Endodermal cell (in vitro differentiated cells): ENCODE results near the gene TNFAIP3. TPM values are rescaled to one million over a fixed set of nuclear protein-coding genes. Genes with fewer than 3 reads are reported as not detected.

ENCODE experiments used
- DNase-seq: peaks from one replicate; pipeline ENCODE4 v3.0.0-alpha.2; 2017
- H3K27ac ChIP-seq: 2 replicates; pipeline ENCODE4 v1.5.1; 2013; ENCODE audit warnings: mild to moderate bottlenecking, low read depth, low read length, moderate library complexity
- H3K27me3 ChIP-seq: 2 replicates; pipeline ENCODE4 v1.6.1; 2013; ENCODE audit warnings: mild to moderate bottlenecking, low read length, moderate library complexity; ENCODE audit not compliant: insufficient read depth, control insufficient read depth, poor library complexity, severe bottlenecking
- H3K36me3 ChIP-seq: 2 replicates; pipeline ENCODE4 v1.7.0; 2013; ENCODE audit warnings: mild to moderate bottlenecking, low read length, moderate library complexity; ENCODE audit not compliant: control insufficient read depth, insufficient read depth
- H3K4me1 ChIP-seq: one replicate; pipeline ENCODE4 v1.7.0; 2013; ENCODE audit warnings: low read length; ENCODE audit not compliant: control insufficient read depth, insufficient read depth
- H3K4me3 ChIP-seq: 2 replicates; pipeline ENCODE4 v1.5.1; 2013; ENCODE audit warnings: mild to moderate bottlenecking, low read length, moderate library complexity
- H3K9ac ChIP-seq: 2 replicates; pipeline ENCODE4 v1.6.1; 2013; ENCODE audit warnings: mild to moderate bottlenecking, low read length, moderate library complexity; ENCODE audit not compliant: poor library complexity, severe bottlenecking; ENCODE audit errors: extremely low read depth
- H3K9me3 ChIP-seq: 2 replicates; pipeline ENCODE4 v1.6.1; 2013; ENCODE audit warnings: mild to moderate bottlenecking, low read length, moderate library complexity; ENCODE audit not compliant: control insufficient read depth
- H3K27ac Mint-ChIP-seq: 2 replicates; pipeline ENCODE4 v1.8.0; 2020; ENCODE audit warnings: mixed read lengths
- H3K27me3 Mint-ChIP-seq: 2 replicates; pipeline ENCODE4 v1.8.0; 2021; ENCODE audit warnings: mild to moderate bottlenecking, mixed read lengths; ENCODE audit not compliant: insufficient read depth
- H3K36me3 Mint-ChIP-seq: 2 replicates; pipeline ENCODE4 v1.8.0; 2020; ENCODE audit warnings: low read depth, mixed read lengths
- H3K4me1 Mint-ChIP-seq: 2 replicates; pipeline ENCODE4 v1.8.0; 2020; ENCODE audit warnings: mixed read lengths
- H3K4me3 Mint-ChIP-seq: 2 replicates; pipeline ENCODE4 v1.8.0; 2020; ENCODE audit warnings: mild to moderate bottlenecking, moderate library complexity, mixed read lengths
- H3K9me3 Mint-ChIP-seq: 2 replicates; pipeline ENCODE4 v1.8.0; 2020; ENCODE audit warnings: mild to moderate bottlenecking, mixed read lengths
- whole genome bisulfite sequencing, 2 experiments: methylation state at CpG; one replicate each; pipeline versions ENCODE4 v1.1.5 to v1.1.7; 2013; ENCODE audit warnings: missing lambda C conversion rate in 2 of 2, mixed read lengths in 1 of 2; ENCODE audit not compliant: insufficient coverage in 1 of 2, insufficient read length in 1 of 2; 5-methylcytosine and 5-hydroxymethylcytosine counted together
- total RNA-seq, 2 donors: library from RNA; stranded (reverse); fragmentation: NEBNext Ultra II Directional in 1 of 2; extraction: Animal tissue kit (Norgen Biotek cat#: 25700) in 1 of 2; gene quantifications; 2 replicates in 1 of 2; 3 replicates in 1 of 2; pipeline ENCODE4 v1.2.1, GENCODE V29; 2021
- TF ChIP-seq, protein P1 (sequence below): fragments of 200-600 bp; sonication (generic); conservative IDR thresholded peaks from 2 replicates; pipeline ENCODE4 v1.5.0; 2021; ENCODE audit warnings: antibody characterized with exemption, mild to moderate bottlenecking

TNFAIP3 gene
- total RNA-seq, 2 donors from 2014 or later = 4.4 to 12.3 TPM

DNA sequence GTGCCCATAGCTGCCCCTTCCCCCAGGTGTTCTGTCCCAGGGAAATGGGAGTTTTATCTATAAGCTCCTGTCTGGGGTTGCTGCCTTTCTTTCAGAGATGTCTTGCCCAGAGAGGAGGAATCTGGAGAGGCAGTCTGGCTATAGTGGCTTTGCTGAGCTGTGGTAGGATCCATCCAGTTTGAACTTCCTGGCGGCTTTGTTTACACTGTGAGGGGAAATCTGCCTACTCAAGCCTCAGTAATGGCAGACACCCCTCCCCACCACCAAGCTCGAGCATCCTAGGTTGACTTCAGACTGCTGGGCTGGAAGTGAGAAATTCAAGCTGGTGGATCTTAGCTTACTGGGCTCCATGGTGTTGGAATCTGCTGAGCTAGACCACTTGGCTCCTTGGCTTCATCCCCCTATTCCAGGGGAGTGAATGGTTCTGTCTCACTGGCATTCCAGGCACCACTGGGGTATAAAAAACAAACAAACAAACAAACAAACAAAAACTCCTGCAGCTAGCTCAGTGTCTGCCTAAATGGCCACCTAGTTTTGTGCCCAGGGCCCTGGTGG, 24.0 kb downstream of the TNFAIP3 start:
- Mint-ChIP-seq H3K9me3 (peaks cover 8% of the 10 kb centered on the region), H3K36me3 (no peaks in the 10 kb centered on the region), H3K27me3 (peaks cover 7% of the 10 kb centered on the region), H3K4me3 (no peak overlapping the region), H3K27ac (no peak overlapping the region), H3K4me1 (no peaks in the 10 kb centered on the region)
- H3K9ac ChIP-seq = no peak overlapping the region
- H3K9me3 ChIP-seq = no peaks in the 10 kb centered on the region
- no peak for DNase-seq
- TF ChIP-seq, protein P1, sequence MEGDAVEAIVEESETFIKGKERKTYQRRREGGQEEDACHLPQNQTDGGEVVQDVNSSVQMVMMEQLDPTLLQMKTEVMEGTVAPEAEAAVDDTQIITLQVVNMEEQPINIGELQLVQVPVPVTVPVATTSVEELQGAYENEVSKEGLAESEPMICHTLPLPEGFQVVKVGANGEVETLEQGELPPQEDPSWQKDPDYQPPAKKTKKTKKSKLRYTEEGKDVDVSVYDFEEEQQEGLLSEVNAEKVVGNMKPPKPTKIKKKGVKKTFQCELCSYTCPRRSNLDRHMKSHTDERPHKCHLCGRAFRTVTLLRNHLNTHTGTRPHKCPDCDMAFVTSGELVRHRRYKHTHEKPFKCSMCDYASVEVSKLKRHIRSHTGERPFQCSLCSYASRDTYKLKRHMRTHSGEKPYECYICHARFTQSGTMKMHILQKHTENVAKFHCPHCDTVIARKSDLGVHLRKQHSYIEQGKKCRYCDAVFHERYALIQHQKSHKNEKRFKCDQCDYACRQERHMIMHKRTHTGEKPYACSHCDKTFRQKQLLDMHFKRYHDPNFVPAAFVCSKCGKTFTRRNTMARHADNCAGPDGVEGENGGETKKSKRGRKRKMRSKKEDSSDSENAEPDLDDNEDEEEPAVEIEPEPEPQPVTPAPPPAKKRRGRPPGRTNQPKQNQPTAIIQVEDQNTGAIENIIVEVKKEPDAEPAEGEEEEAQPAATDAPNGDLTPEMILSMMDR = no peak
- H3K4me1 ChIP-seq = no peaks in the 10 kb centered on the region
- no peaks in the 10 kb centered on the region for H3K36me3 ChIP-seq
- H3K27me3 ChIP-seq = no peaks in the 10 kb centered on the region
- H3K4me3 ChIP-seq = no peak overlapping the region
- no peak overlapping the region for H3K27ac ChIP-seq
- 83 to 100% methylated on average over 1 to 2 of the region's 2 CpGs for WGBS, 2 experiments

DNA sequence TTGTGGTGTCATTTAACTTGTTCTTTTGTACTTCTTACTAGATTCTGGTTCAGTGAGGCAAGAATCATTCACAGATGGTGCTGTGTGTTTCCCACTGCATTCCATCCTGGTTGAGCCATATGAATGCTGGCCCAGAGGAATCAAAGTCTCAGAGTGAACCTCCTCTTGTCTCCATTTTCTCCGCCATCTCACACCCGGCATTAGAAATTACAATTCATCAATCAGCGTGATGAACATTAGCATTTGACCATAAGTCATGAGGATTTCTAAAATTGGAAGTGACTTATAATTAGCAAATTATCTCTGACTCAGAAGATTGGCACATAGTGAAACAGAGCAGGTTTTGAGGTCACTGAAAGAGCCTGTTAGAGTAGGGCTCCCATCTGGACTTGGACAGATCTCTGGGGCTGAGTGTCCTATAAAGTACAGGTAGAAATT, 25.2 kb downstream of the TNFAIP3 start:
- WGBS, 2 experiments = 100% methylated on average over 3 of the region's 3 CpGs; no CpG with 5 or more reads in 1 of the 2 experiments
- no peak overlapping the region for H3K27ac Mint-ChIP-seq

DNA sequence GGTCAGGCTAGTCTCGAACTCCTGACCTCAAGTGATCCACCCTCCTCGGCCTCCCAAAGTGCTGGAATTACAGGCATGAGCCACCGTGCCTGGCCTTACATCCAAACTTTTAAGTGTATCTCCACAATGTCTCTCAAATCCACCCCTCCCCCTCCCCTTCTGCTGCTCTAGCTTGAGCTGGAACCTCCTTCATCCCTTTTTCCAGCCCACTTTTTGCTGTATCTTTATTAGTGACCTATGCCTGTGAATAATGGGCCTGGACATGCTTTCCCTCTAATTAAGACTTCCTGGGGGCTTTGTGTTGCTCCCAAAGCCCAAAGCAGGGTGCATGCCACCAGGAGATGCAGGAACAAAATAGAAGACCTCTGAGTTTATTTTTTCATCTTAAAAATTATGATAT, 26.1 kb downstream of the TNFAIP3 start:
- no peaks in the 10 kb centered on the region for H3K9me3 Mint-ChIP-seq
- H3K36me3 Mint-ChIP-seq = no peaks in the 10 kb centered on the region
- no peak overlapping the region for H3K4me3 Mint-ChIP-seq
- H3K9me3 ChIP-seq = no peaks in the 10 kb centered on the region
- H3K27ac ChIP-seq = no peak overlapping the region
- H3K4me1 ChIP-seq = no peaks in the 10 kb centered on the region
- H3K36me3 ChIP-seq = no peaks in the 10 kb centered on the region
- no peak overlapping the region for H3K9ac ChIP-seq
- H3K27me3 Mint-ChIP-seq = peaks cover 7% of the 10 kb centered on the region
- no peak overlapping the region for H3K4me3 ChIP-seq
- no peak overlapping the region for H3K27ac Mint-ChIP-seq
- 92 to 100% methylated on average over 3 of the region's 3 CpGs for WGBS, 2 experiments
- no peaks in the 10 kb centered on the region for H3K27me3 ChIP-seq
- TF ChIP-seq, protein P1 = no peak
- no peak for DNase-seq
- H3K4me1 Mint-ChIP-seq = no peaks in the 10 kb centered on the region

More for the DNA sequence above, 25.2 kb downstream of the TNFAIP3 start:
- no peak for DNase-seq
- no peaks in the 10 kb centered on the region for H3K36me3 ChIP-seq
- TF ChIP-seq, protein P1 = no peak
- no peaks in the 10 kb centered on the region for H3K9me3 ChIP-seq
- Mint-ChIP-seq H3K27me3 (peaks cover 7% of the 10 kb centered on the region), H3K9me3 (no peaks in the 10 kb centered on the region), H3K4me3 (no peak overlapping the region), H3K36me3 (no peaks in the 10 kb centered on the region), H3K4me1 (no peaks in the 10 kb centered on the region)
- no peak overlapping the region for H3K9ac ChIP-seq
- H3K27me3 ChIP-seq = no peaks in the 10 kb centered on the region
- H3K27ac ChIP-seq = no peak overlapping the region
- no peak overlapping the region for H3K4me3 ChIP-seq
- no peaks in the 10 kb centered on the region for H3K4me1 ChIP-seq
